22Rv1 (cell line): Measurements from ENCODE around the gene NFATC1.

ENCODE experiments used
- H3K27ac ChIP-seq: fragments of 450-650 bp; 2 replicates; pipeline ENCODE4 v1.5.1; 2017
- ZFX ChIP-seq: fragments of 450-650 bp; IDR thresholded peaks from 2 replicates; pipeline ENCODE4 v1.6.1; 2017; ENCODE audit warnings: antibody characterized with exemption, borderline replicate concordance
- TF ChIP-seq, protein P1 (sequence below): fragments of 450-650 bp; IDR thresholded peaks from 2 replicates; pipeline ENCODE4 v1.5.1; 2017; ENCODE audit warnings: mild to moderate bottlenecking

The NFATC1 gene

GRCh38 chr18:79516441-79516931 is 120.8 kb downstream of the NFATC1 start:
- no peak overlapping the region for H3K27ac ChIP-seq
- no peak for TF ChIP-seq ZFX
- TF ChIP-seq, protein P1, sequence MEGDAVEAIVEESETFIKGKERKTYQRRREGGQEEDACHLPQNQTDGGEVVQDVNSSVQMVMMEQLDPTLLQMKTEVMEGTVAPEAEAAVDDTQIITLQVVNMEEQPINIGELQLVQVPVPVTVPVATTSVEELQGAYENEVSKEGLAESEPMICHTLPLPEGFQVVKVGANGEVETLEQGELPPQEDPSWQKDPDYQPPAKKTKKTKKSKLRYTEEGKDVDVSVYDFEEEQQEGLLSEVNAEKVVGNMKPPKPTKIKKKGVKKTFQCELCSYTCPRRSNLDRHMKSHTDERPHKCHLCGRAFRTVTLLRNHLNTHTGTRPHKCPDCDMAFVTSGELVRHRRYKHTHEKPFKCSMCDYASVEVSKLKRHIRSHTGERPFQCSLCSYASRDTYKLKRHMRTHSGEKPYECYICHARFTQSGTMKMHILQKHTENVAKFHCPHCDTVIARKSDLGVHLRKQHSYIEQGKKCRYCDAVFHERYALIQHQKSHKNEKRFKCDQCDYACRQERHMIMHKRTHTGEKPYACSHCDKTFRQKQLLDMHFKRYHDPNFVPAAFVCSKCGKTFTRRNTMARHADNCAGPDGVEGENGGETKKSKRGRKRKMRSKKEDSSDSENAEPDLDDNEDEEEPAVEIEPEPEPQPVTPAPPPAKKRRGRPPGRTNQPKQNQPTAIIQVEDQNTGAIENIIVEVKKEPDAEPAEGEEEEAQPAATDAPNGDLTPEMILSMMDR: no peak

GRCh38 chr18:79517341-79517740 is 121.6 kb downstream of the NFATC1 start:
- TF ChIP-seq, protein P1: no peak
- no peak for TF ChIP-seq ZFX
- no peak overlapping the region for H3K27ac ChIP-seq

DNA sequence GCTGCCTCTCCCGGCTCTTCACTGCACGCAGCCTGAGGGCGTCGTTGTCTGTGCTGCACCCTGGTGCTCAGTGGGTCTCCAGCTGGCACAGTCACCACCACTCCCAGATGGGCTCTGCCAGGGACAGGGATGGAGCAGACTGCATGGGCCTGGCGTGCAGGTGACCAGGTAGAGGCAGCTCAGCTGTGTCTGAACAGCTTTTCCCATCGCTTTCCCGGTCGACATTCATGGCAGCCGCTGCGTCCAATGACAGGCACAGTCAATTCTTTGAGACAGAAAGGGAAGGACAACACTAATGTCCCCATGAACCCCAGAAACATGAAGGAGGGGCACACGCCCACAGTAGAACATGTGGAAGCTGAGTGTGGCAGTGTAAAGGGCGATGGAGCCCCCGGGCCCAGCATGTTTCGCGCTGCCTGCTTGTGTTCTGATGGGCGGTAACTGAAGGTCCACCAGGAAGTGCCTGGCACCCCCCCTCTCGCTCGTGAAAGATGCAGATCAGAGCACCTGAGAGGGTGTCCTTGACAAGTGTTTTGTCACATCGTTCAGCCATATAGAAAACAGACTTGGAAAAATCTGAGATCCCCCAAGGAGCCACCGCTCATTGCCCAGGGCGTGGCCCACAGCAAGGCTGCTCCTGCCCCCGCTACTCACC is 122.4 kb downstream of the NFATC1 start:
- TF ChIP-seq ZFX: no peak
- no peak overlapping the region for H3K27ac ChIP-seq

GRCh38 chr18:79518683-79519128 is 123.0 kb downstream of the NFATC1 start:
- no peak for TF ChIP-seq ZFX
- TF ChIP-seq, protein P1: no peak
- H3K27ac ChIP-seq: no peak overlapping the region

DNA sequence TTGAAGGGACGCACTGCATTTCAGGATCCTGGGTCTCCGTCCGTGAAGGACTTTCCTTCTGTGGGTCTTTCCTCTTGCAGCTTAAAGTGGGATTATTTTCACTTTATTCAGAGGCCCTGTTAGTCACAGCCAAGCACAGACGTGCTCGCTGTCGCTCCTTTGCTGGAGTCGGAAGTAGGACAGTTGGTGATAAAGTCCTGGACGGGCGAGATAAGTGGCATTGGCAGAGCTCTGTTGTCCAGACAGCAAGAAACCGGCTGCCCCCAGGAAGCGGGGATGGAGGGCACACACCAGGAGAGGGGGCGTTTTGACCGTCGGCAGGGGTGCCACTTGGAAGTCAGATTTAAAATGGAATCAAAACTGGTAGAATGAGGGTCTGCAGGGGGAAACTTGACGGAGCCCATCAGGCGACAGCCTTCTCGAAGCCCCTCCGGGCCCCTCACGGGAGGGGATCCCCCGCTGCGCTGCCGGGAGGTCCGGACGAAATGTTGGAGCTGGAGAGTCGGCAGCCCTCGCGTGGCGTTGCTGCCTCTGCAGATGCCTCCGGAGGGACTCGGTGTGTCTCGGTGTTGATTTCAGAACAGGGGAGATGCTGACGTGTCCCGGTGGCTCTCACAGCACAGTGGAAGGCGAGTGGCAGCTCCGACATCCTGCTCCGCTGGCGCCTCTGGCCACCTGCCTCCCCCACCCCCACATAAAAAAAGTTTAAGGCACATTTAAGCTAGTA is 124.2 kb downstream of the NFATC1 start:
- TF ChIP-seq ZFX: no peak
- TF ChIP-seq, protein P1: no peak
- H3K27ac ChIP-seq: no peak overlapping the region

- H3K27ac ChIP-seq: no peak overlapping the region
Observed at GRCh38 chr18:79520478-79521390, 125.0 kb downstream of the NFATC1 start.

More at GRCh38 chr18:79520478-79521390, 125.0 kb downstream of the NFATC1 start:
- TF ChIP-seq, protein P1: no peak
- no peak for TF ChIP-seq ZFX
